Neural progenitor cell (in vitro differentiated cells): Measurements from ENCODE around the gene STC2.

Experiments
- CTCF ChIP-seq: fragments of 200-600 bp; sonication (generic); IDR thresholded peaks from 2 replicates; pipeline ENCODE4 v1.5.1; 2017; ENCODE audit warnings: antibody characterized with exemption, mild to moderate bottlenecking
- EZH2 ChIP-seq: fragments of 200-600 bp; sonication (generic); IDR thresholded peaks from 2 replicates; pipeline ENCODE4 v1.6.1; 2017; ENCODE audit warnings: antibody characterized with exemption, mild to moderate bottlenecking, moderate library complexity
- EZH2phosphoT487 ChIP-seq: fragments of 200-600 bp; sonication (generic); IDR thresholded peaks from 2 replicates; pipeline ENCODE4 v1.6.1; 2017; ENCODE audit warnings: antibody characterized with exemption

- TF ChIP-seq CTCF (no peak), EZH2phosphoT487 (no peak), EZH2 (no peak)
Measured at GRCh38 chr5:173333925-173334661, 5.9 kb upstream of the STC2 start.
